Ishikawa (cell line): Measurements from ENCODE around the gene KRT17.

Experiments
- EGR1 ChIP-seq: IDR thresholded peaks from 2 replicates; pipeline ENCODE4 v1.6.1; 2012
- EP300 ChIP-seq: IDR thresholded peaks from 2 replicates; pipeline ENCODE4 v1.6.1; 2012; ENCODE audit warnings: borderline replicate concordance
- MAX ChIP-seq: IDR thresholded peaks from 2 replicates; pipeline ENCODE4 v1.6.1; 2012
- TCF12 ChIP-seq: IDR thresholded peaks from 2 replicates; pipeline ENCODE4 v1.6.1; 2012; ENCODE audit warnings: low read depth
- YY1 ChIP-seq: IDR thresholded peaks from 2 replicates; pipeline ENCODE4 v1.6.1; 2012; ENCODE audit warnings: low read depth

GRCh38 chr17:41586863-41587495 lies 37.4 kb downstream of the KRT17 start, which contains the start of gene KRT14:
- TF ChIP-seq EGR1, result no peak
- no peak for TF ChIP-seq YY1
- no peak for TF ChIP-seq EP300
- TF ChIP-seq MAX, result no peak
- TF ChIP-seq TCF12, result no peak
